Hypothalamus (tissue), 51 donors: ENCODE measurements around the gene IRF2.
A peak's percentile ranks its signal among the peaks of the same experiment; 100 is the strongest.

Experiments used
- DNase-seq, 51 donors: peaks; one replicate each; lab custom pipeline; 2025; lab: John Stamatoyannopoulos, UW

Gene IRF2

GRCh38 chr4:184452740-184453139 lies 21.6 kb downstream of the IRF2 start:
- DNase-seq, result no peak

- DNase-seq, result no peak
Measured at GRCh38 chr4:184451726-184452125, 22.6 kb downstream of the IRF2 start.

GRCh38 chr4:184450743-184451535 lies 23.4 kb downstream of the IRF2 start:
- no peak for DNase-seq

- DNase-seq, result no peak
Measured at GRCh38 chr4:184450045-184450444, 24.3 kb downstream of the IRF2 start.

GRCh38 chr4:184448821-184449220 lies 25.5 kb downstream of the IRF2 start:
- DNase-seq, result peak in 31 of 51 donors; percentile 9 to 78 (median 42)

- no peak for DNase-seq
Measured at GRCh38 chr4:184448141-184448540, 26.2 kb downstream of the IRF2 start.

GRCh38 chr4:184447664-184448063 lies 26.7 kb downstream of the IRF2 start:
- no peak for DNase-seq

GRCh38 chr4:184446132-184446658 lies 28.2 kb downstream of the IRF2 start:
- DNase-seq, result no peak

GRCh38 chr4:184444953-184445309 lies 29.4 kb downstream of the IRF2 start:
- DNase-seq, result peak in 12 of 51 donors; percentile 6 to 33 (median 17)

- no peak for DNase-seq
Measured at GRCh38 chr4:184444215-184444952, 30.0 kb downstream of the IRF2 start.

GRCh38 chr4:184443318-184443717 lies 31.0 kb downstream of the IRF2 start:
- no peak for DNase-seq

GRCh38 chr4:184442314-184442635 lies 32.1 kb downstream of the IRF2 start:
- no peak for DNase-seq

GRCh38 chr4:184441461-184442313 lies 32.7 kb downstream of the IRF2 start:
- DNase-seq, result peak in 22 of 51 donors; percentile 13 to 60 (median 37)

GRCh38 chr4:184440595-184441358 lies 33.6 kb downstream of the IRF2 start:
- DNase-seq, result no peak

GRCh38 chr4:184439856-184440594 lies 34.3 kb downstream of the IRF2 start:
- DNase-seq, result peak in 8 of 51 donors; percentile 2 to 32 (median 18)

- DNase-seq, result no peak
Measured at GRCh38 chr4:184439386-184439785, 35.0 kb downstream of the IRF2 start.

- no peak for DNase-seq
Measured at GRCh38 chr4:184438375-184438774, 36.0 kb downstream of the IRF2 start.

- no peak for DNase-seq
Measured at GRCh38 chr4:184437565-184438265, 36.6 kb downstream of the IRF2 start.
